GM12891 (cell line): ENCODE data around the gene MAP2K1.
"Not testable (repeated sequence)": the region's sequence is repeated elsewhere in the genome, so short reads cannot be mapped to it uniquely, and the experiment has no call there.

Source experiments
- POLR2A ChIP-seq: IDR thresholded peaks from 2 replicates; pipeline ENCODE4 v1.6.1; 2011; ENCODE audit warnings: low read depth, low read length, control low read depth
- POLR2AphosphoS5 ChIP-seq: IDR thresholded peaks from 2 replicates; pipeline ENCODE4 v1.6.1; 2011; ENCODE audit warnings: low read depth, low read length, control low read depth

GRCh38 chr15:66503041-66503648, 116.4 kb downstream of the MAP2K1 start:
- 0 out of 2 replicates have a peak, but pooled peaks have one; percentile 6 for TF ChIP-seq POLR2A
- TF ChIP-seq POLR2AphosphoS5, result not testable (repeated sequence)
